H1 (cell line): ENCODE results near the gene ADO. TPM values are rescaled to one million over a fixed set of nuclear protein-coding genes. Genes with fewer than 3 reads are reported as not detected.

Experiments
- CTBP2 ChIP-seq: IDR thresholded peaks from 2 replicates; pipeline ENCODE4 v1.7.0; 2011; ENCODE audit warnings: borderline replicate concordance, mild to moderate bottlenecking, moderate library complexity, mixed read lengths, low read length; ENCODE audit not compliant: insufficient read depth, insufficient read length
- EP300 ChIP-seq, 2 experiments: IDR thresholded peaks; 1 replicate in 1 of 2; 2 replicates in 1 of 2; pipeline ENCODE4 v1.6.1; 2011 to 2012; ENCODE audit warnings: low read depth in 2 of 2, low read length in 2 of 2, mild to moderate bottlenecking in 2 of 2, borderline replicate concordance in 1 of 2, inconsistent platforms in 1 of 2, moderate library complexity in 1 of 2
- RXRA ChIP-seq: IDR thresholded peaks from 2 replicates; pipeline ENCODE4 v1.6.1; 2011; ENCODE audit warnings: low read depth, mild to moderate bottlenecking, low read length, moderate library complexity; ENCODE audit not compliant: insufficient read depth
- TCF12 ChIP-seq: IDR thresholded peaks from 2 replicates; pipeline ENCODE4 v1.6.1; 2011; ENCODE audit warnings: low read depth, mild to moderate bottlenecking, low read length
- polyA plus RNA-seq, 7 experiments: library from polyadenylated mRNA; depleted of rRNA in 3 of 7; stranded (reverse) in 5 of 7; unstranded in 2 of 7; fragments of >200 nt in 5 of 7; fragments of 200-250 nt in 2 of 7; gene quantifications; 1 replicate in 5 of 7; 2 replicates in 1 of 7; 4 replicates in 1 of 7; pipeline versions ENCODE4 v1.2.1 to v1.2.3, GENCODE V29; 2011 to 2013; ENCODE audit warnings: missing spikeins in 2 of 7, mixed read lengths in 2 of 7
- total RNA-seq: library from RNA; stranded (reverse); fragmentation: NEBNext Ultra II Directional; extraction: Animal tissue kit (Norgen Biotek cat#: 25700); gene quantifications from 2 replicates; pipeline ENCODE4 v1.2.1, GENCODE V29; 2021

Gene ADO
- total and polyA plus RNA-seq, 2 of the 8 experiments (the other 6 are each of a cell fraction or from before 2014, with no cell fraction given) = 18.7 to 27.9 TPM

DNA sequence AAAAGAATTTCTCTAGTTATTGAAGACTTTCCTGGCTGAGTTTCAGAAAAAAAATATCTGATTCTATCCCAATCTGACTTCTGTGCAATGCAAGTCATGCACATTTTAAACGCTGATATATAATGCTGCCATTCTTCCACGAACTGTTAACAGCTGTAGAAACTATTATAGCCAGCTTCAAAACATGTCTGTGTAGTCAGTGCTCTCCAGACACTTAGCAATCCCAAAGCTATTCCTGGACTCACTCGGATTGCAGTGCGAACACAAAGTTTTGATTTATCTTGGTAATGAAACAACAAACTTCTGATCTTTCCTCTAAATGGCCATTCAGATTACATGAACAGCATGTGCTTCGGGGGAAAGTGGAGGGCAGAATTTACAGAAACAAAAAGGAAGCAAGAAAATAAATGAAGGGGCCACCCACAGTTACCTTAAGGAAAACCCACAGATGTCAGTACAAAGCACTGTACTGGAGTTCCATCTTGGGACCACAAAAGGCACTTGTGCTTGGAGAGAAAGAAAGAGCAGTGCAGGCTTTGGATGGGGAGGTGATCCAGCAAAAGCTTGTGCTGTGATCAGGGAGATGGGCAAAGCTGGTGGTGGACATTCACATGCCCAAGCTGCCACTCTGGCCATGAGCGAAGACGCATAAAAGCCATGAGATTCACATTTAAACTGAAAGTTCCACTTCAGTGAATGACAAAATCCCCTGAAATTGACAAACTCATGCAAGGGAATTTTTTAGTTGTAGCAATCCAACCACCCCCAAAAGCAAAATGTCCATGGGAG, 32.1 kb upstream of the ADO start (continued):
- TF ChIP-seq EP300 (IDR thresholded peaks at IDR 0.05; ENCODE audit: borderline replicate concordance in 1 of 2, low read depth in 2 of 2, low read length in 2 of 2) = no peak
- TF ChIP-seq CTBP2 = no peak
- no peak for TF ChIP-seq TCF12
- TF ChIP-seq RXRA = no peak
